GM21526 (cell line): Measurements from ENCODE around the gene SERTM1.

Experiments
- ATAC-seq: cut with Tn5 transposase; IDR thresholded peaks from one replicate; pipeline ENCODE4 v1.9.1; 2021; ENCODE audit warnings: moderate library complexity; ENCODE audit not compliant: unreplicated experiment, low FRiP score

Gene SERTM1

GRCh38 chr13:36673838-36674326 is at the start of gene SERTM1:
Gene SERTM1 (plus strand): TSS chr13:36674020. CDS start chr13:36695079, 21,059 bp downstream.
- no peak for ATAC-seq

GRCh38 chr13:36628377-36629056 is 45.3 kb upstream of the SERTM1 start:
- ATAC-seq: no peak

GRCh38 chr13:36629057-36629385 is 44.8 kb upstream of the SERTM1 start:
- no peak for ATAC-seq

GRCh38 chr13:36630181-36630803 is 43.5 kb upstream of the SERTM1 start:
- ATAC-seq: no peak

GRCh38 chr13:36639610-36640009 is 34.2 kb upstream of the SERTM1 start:
- ATAC-seq: no peak

- no peak for ATAC-seq
These were observed 23.2 kb upstream of the SERTM1 start for GRCh38 chr13:36650611-36651010.

GRCh38 chr13:36665630-36666029 is 8.2 kb upstream of the SERTM1 start:
- no peak for ATAC-seq

- ATAC-seq: no peak
These were observed 7.2 kb upstream of the SERTM1 start for GRCh38 chr13:36666477-36667229.

GRCh38 chr13:36668316-36668715 is 5.5 kb upstream of the SERTM1 start:
- ATAC-seq: no peak

GRCh38 chr13:36673352-36673751 is 468 bp upstream of the SERTM1 start:
- no peak for ATAC-seq

- no peak for ATAC-seq
These were observed 755 bp downstream of the SERTM1 start for GRCh38 chr13:36674337-36675212.

- ATAC-seq: no peak
These were observed 1.4 kb downstream of the SERTM1 start for GRCh38 chr13:36675213-36675536.

- no peak for ATAC-seq
These were observed 7.1 kb downstream of the SERTM1 start for GRCh38 chr13:36680913-36681312.

GRCh38 chr13:36681894-36682624 is 8.2 kb downstream of the SERTM1 start:
- no peak for ATAC-seq

GRCh38 chr13:36683701-36684100 is 9.9 kb downstream of the SERTM1 start:
- no peak for ATAC-seq

- no peak for ATAC-seq
These were observed 12.1 kb downstream of the SERTM1 start for GRCh38 chr13:36685927-36686326.

GRCh38 chr13:36696410-36697010 is 22.7 kb downstream of the SERTM1 start:
- ATAC-seq: no peak

- ATAC-seq: no peak
These were observed 26.4 kb downstream of the SERTM1 start for GRCh38 chr13:36700170-36700569.

- ATAC-seq: no peak
These were observed 32.9 kb downstream of the SERTM1 start for GRCh38 chr13:36706755-36707154.
